Keratinocyte (primary cell): Measurements from ENCODE around the gene TNXB. TPM values are rescaled to one million over a fixed set of nuclear protein-coding genes. Genes with fewer than 3 reads are reported as not detected.
"Not testable (repeated sequence)": the region's sequence is repeated elsewhere in the genome, so short reads cannot be mapped to it uniquely, and the experiment has no call there.

Experiments
- DNase-seq: peaks from one replicate; pipeline ENCODE4 v3.0.0-alpha.2; 2011; ENCODE audit warnings: low read depth, missing footprints, low spot score
- FAIRE-seq: peaks from 2 replicates; lab custom pipeline; 2011; peaks lifted over from hg19 to GRCh38; lab: Jason Lieb, UNC
- H2AFZ ChIP-seq: 2 replicates; pipeline ENCODE4 v1.6.0; 2012; ENCODE audit warnings: low read length, control low read depth, inconsistent platforms; ENCODE audit not compliant: control insufficient read depth
- H3K27ac ChIP-seq: 2 replicates; pipeline ENCODE4 v1.5.1; 2011; ENCODE audit warnings: low read length; ENCODE audit not compliant: control insufficient read depth, insufficient read depth
- H3K27me3 ChIP-seq: 3 replicates; pipeline ENCODE4 v1.6.0; 2011; ENCODE audit warnings: low read length; ENCODE audit not compliant: control insufficient read depth, insufficient read depth; ENCODE audit errors: extremely low read depth
- H3K36me3 ChIP-seq, 2 experiments: 2 replicates in 1 of 2; 3 replicates in 1 of 2; pipeline ENCODE4 v1.5.1; 2011; ENCODE audit warnings: low read length in 2 of 2, mild to moderate bottlenecking in 1 of 2; ENCODE audit not compliant: control insufficient read depth in 2 of 2, insufficient read depth in 2 of 2; ENCODE audit errors: extremely low read depth in 1 of 2
- H3K4me1 ChIP-seq: 3 replicates; pipeline ENCODE4 v1.5.1; 2011; ENCODE audit warnings: low read length; ENCODE audit not compliant: control insufficient read depth, insufficient read depth; ENCODE audit errors: extremely low read depth
- H3K4me2 ChIP-seq: 3 replicates; pipeline ENCODE4 v1.6.0; 2011; ENCODE audit warnings: low read depth, low read length; ENCODE audit not compliant: control insufficient read depth, insufficient read depth; ENCODE audit errors: extremely low read depth
- H3K4me3 ChIP-seq, 3 experiments: fragments of 200-600 bp in 1 of 3; sonication (generic) in 1 of 3; 2 replicates in 2 of 3; 3 replicates in 1 of 3; pipeline ENCODE4 v1.5.1; 2011 to 2016; ENCODE audit warnings: low read length in 3 of 3, mild to moderate bottlenecking in 3 of 3, control low read depth in 2 of 3, inconsistent platforms in 1 of 3, low read depth in 1 of 3, mixed read lengths in 1 of 3, mixed run types in 1 of 3, moderate library complexity in 1 of 3; ENCODE audit not compliant: control insufficient read depth in 2 of 3, insufficient read depth in 2 of 3; ENCODE audit errors: extremely low read depth in 1 of 3
- H3K79me2 ChIP-seq: 2 replicates; pipeline ENCODE4 v1.6.0; 2012; ENCODE audit warnings: low read length; ENCODE audit not compliant: control insufficient read depth, insufficient read depth
- H3K9ac ChIP-seq: 3 replicates; pipeline ENCODE4 v1.6.0; 2011; ENCODE audit warnings: low read length; ENCODE audit not compliant: control insufficient read depth, insufficient read depth; ENCODE audit errors: extremely low read depth
- H3K9me1 ChIP-seq: 3 replicates; pipeline ENCODE4 v1.6.0; 2011; ENCODE audit warnings: low read length; ENCODE audit not compliant: control insufficient read depth, insufficient read depth; ENCODE audit errors: extremely low read depth
- H3K9me3 ChIP-seq: 2 replicates; pipeline ENCODE4 v1.5.1; 2012; ENCODE audit warnings: low read depth, low read length; ENCODE audit not compliant: control insufficient read depth
- H4K20me1 ChIP-seq: 3 replicates; pipeline ENCODE4 v1.6.0; 2011; ENCODE audit warnings: low read length; ENCODE audit not compliant: control insufficient read depth, insufficient read depth; ENCODE audit errors: extremely low read depth
- EZH2 ChIP-seq: IDR thresholded peaks from one replicate; pipeline ENCODE4 v1.6.1; 2012; ENCODE audit warnings: inconsistent platforms, mild to moderate bottlenecking, low read length, moderate library complexity
- dilution Hi-C: fragments of 300-500 bp; cut with MboI; formaldehyde crosslinking; loops from one replicate; pipeline ENCODE4 v1.7.0; 2020; ENCODE audit warnings: low sequenced_read_pairs; ENCODE audit not compliant: extremely low pct_ligation_motif_present
- polyA plus RNA-seq, 5 experiments: library from polyadenylated mRNA; depleted of rRNA in 3 of 5; stranded (reverse) in 3 of 5; stranded (forward) in 1 of 5; unstranded in 1 of 5; fragments of >200 nt; gene quantifications; 1 replicate in 1 of 5; 2 replicates in 3 of 5; 3 replicates in 1 of 5; pipeline versions ENCODE4 v1.2.1 to v1.2.3, GENCODE V29; 2011 to 2012; ENCODE audit warnings: missing spikeins in 2 of 5, low read depth in 1 of 5, low replicate concordance in 1 of 5
- TF ChIP-seq, protein P1 (sequence below), 3 experiments: IDR thresholded peaks in 1 of 3; conservative IDR thresholded peaks in 1 of 3; optimal IDR thresholded peaks in 1 of 3; 2 replicates in 2 of 3; 3 replicates in 1 of 3; pipeline versions ENCODE3 to v1.5.1; 2011; ENCODE audit warnings: low read length in 3 of 3, mild to moderate bottlenecking in 3 of 3, moderate library complexity in 2 of 3, control low read depth in 1 of 3, inconsistent platforms in 1 of 3; ENCODE audit not compliant: insufficient read depth in 2 of 3; ENCODE audit errors: extremely low read depth in 1 of 3

TNXB gene
- polyA plus RNA-seq, 1 donor (not counting 4 experiments of a cell fraction or from before 2014, with no cell fraction given), result 0.25 TPM

GRCh38 chr6:32045811-32046449, 63.2 kb downstream of the TNXB start:
- no peaks in the 10 kb centered on the region for H4K20me1 ChIP-seq
- H3K9me1 ChIP-seq, result no peaks in the 10 kb centered on the region
- H3K9me3 ChIP-seq, result no peaks in the 10 kb centered on the region
- no peak overlapping the region for H3K27ac ChIP-seq
- H2AFZ ChIP-seq, result no peak overlapping the region
- dilution Hi-C loops, result no loop called here
- no peaks in the 10 kb centered on the region for H3K79me2 ChIP-seq
- FAIRE-seq (no peak), DNase-seq (no peak)
- H3K4me2 ChIP-seq, result no peak overlapping the region
- peaks cover 7% of the 10 kb centered on the region for H3K4me1 ChIP-seq
- no peak overlapping the region for H3K4me3 ChIP-seq
- no peaks in the 10 kb centered on the region for H3K36me3 ChIP-seq
- H3K27me3 ChIP-seq, result peaks cover 8% of the 10 kb centered on the region
- no peak overlapping the region for H3K9ac ChIP-seq
- TF ChIP-seq, protein P1, sequence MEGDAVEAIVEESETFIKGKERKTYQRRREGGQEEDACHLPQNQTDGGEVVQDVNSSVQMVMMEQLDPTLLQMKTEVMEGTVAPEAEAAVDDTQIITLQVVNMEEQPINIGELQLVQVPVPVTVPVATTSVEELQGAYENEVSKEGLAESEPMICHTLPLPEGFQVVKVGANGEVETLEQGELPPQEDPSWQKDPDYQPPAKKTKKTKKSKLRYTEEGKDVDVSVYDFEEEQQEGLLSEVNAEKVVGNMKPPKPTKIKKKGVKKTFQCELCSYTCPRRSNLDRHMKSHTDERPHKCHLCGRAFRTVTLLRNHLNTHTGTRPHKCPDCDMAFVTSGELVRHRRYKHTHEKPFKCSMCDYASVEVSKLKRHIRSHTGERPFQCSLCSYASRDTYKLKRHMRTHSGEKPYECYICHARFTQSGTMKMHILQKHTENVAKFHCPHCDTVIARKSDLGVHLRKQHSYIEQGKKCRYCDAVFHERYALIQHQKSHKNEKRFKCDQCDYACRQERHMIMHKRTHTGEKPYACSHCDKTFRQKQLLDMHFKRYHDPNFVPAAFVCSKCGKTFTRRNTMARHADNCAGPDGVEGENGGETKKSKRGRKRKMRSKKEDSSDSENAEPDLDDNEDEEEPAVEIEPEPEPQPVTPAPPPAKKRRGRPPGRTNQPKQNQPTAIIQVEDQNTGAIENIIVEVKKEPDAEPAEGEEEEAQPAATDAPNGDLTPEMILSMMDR (optimal IDR thresholded peaks at IDR 0.05 in 1 of 3, IDR thresholded peaks at IDR 0.05 in 1 of 3, conservative IDR thresholded peaks at IDR 0.05 in 1 of 3; ENCODE audit: extremely low read depth in 1 of 3, insufficient read depth in 2 of 3, low read length in 3 of 3), result no peak
- TF ChIP-seq EZH2, result no peak

DNA sequence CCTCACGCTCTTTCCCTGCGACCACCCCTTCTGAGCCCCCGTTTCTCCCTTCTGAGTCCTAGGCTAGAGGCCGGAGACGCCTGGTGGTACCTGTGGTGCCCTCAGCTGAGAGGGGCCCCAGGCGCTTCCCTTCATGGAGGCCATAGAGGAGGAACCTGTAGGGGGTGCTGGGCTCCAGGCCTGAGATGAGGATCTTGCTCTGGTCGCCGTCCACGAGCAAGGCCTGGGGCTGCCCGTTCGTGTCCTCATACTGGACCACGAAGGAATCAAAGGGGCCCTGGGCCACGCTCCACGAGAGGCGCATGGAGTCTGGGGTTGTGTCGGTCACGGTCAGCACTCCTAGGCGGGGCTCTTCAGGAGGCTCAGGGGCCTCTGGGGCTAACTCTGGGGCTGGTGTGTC, 64.2 kb downstream of the TNXB start:
- DNase-seq, H2AFZ ChIP-seq, FAIRE-seq, H3K9ac ChIP-seq, H3K9me1 ChIP-seq, H3K79me2 ChIP-seq, H3K4me3 ChIP-seq, H3K36me3 ChIP-seq, H3K27me3 ChIP-seq, H3K27ac ChIP-seq, H3K9me3 ChIP-seq, H3K4me1 ChIP-seq, dilution Hi-C loops, H4K20me1 ChIP-seq, H3K4me2 ChIP-seq: not testable (repeated sequence)

DNA sequence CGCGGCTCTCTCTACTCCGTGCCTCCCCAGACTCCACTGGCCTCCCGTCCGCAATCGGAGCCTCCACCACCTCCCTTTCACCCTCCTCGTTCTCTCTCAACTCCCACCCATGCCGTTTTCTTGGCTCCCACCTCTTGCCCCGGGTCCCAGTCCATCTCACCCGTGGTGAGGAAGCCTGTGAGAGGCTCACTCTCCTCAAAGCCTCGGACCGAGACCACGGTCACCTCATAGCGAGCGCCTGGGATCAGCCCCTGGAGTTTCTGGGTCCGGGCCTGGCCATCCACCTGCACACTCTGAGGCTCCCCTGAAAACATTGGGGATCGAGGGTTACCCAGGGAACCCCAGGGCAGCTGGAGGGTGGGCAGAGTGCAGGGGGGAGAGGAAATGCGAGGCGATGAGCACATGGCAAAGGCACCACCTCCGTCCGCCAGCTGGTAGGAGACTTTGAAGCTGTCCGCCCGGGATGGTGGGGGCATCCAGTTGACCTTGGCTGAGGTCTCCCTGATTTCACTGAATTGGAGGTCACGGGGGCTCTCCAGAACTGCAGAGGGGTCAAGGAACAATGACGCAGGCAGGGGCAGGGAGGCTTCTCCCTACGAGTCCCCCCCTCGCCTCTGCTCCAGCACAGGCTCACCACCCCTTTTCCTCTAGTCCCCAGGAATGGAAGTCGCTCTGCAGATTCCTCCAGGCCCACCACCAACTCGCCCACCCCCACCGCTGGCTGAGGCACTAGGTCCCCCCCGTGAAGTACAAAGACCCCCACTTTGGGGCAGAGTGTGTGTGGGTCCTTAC, 65.4 kb downstream of the TNXB start:
- H3K4me1 ChIP-seq, dilution Hi-C loops, H3K79me2 ChIP-seq, H3K36me3 ChIP-seq, H3K4me3 ChIP-seq, H3K27me3 ChIP-seq, H4K20me1 ChIP-seq, H3K9me3 ChIP-seq, H3K4me2 ChIP-seq, H3K27ac ChIP-seq, DNase-seq, H3K9ac ChIP-seq, H2AFZ ChIP-seq, H3K9me1 ChIP-seq, FAIRE-seq: not testable (repeated sequence)

DNA sequence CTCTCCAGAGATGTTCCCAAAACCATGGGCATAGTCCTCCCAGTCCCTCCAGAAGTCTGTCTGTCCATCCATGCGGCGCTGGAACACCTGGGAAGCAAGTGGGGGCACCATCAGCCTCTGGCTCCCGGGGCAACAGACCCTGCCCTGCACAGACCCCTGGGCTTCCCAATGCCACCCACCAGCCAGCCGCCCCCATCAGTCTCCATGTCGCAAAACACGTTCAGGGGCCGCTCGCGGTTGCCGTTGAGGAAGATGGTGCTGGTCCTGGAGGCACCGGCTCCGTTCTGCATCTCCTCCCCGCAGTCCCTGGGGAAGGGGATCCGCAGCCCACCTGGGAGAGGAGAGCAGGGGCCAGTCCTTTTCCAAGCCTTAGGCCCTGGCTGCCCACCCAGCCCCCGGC, 66.9 kb downstream of the TNXB start:
- H3K9ac ChIP-seq, H2AFZ ChIP-seq, H4K20me1 ChIP-seq, H3K79me2 ChIP-seq, dilution Hi-C loops, H3K27me3 ChIP-seq, H3K4me2 ChIP-seq, DNase-seq, H3K4me3 ChIP-seq, H3K4me1 ChIP-seq, H3K9me3 ChIP-seq, H3K9me1 ChIP-seq, H3K36me3 ChIP-seq, H3K27ac ChIP-seq, FAIRE-seq: not testable (repeated sequence)
